GM21723 (cell line): ENCODE measurements around the gene NFKBIE.

ENCODE experiments used
- ATAC-seq: cut with Tn5 transposase; IDR thresholded peaks from one replicate; pipeline ENCODE4 v1.9.1; 2021; ENCODE audit warnings: mild to moderate bottlenecking, moderate library complexity; ENCODE audit not compliant: unreplicated experiment

The NFKBIE gene

DNA sequence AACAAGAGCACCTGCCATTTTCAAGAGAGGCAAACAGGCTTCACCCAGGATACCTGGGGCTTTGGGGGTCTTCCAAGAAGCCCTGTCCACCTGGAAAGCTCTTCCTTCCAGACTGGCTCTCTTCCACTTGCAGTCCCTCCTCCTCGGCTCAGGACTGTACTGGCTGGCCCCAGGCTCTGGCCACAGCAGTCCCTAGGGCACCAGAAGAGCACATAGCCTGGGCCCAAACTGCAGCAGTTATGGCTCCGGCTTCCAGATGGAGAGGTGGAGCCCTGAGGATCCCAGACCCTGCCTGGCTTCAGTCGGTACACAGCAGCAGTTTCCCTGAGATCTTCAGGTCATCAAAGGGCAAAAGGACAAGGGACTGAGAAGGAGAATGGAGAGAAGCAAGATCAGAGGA lies 6.4 kb downstream of the NFKBIE start:
- ATAC-seq = no peak

DNA sequence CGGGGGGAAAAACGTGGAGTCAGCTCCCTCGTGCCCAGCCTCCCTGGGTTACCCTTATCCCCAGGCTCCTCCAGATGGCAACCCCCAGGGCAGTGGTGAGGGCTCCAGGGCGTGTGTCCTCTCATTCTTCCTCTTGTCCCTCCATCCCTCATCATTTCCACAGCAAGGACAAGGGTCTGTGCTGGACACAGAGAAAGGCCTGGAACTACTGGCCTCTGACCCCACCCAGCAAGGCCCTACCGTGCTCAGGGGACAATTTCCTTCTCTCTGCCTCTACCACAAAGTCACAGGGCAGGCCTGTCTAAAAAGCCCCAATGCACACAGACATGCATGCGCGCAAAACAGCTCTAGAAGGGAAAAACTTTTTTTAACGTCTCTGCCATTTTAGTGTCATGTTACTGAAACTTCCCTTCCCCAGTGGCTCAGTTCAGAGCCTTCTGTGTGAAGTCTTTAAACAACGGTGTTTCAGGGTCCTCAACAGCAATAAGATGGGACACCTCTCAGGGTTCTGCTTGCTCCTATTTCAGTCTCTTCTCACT lies 7.0 kb downstream of the NFKBIE start:
- no peak for ATAC-seq

DNA sequence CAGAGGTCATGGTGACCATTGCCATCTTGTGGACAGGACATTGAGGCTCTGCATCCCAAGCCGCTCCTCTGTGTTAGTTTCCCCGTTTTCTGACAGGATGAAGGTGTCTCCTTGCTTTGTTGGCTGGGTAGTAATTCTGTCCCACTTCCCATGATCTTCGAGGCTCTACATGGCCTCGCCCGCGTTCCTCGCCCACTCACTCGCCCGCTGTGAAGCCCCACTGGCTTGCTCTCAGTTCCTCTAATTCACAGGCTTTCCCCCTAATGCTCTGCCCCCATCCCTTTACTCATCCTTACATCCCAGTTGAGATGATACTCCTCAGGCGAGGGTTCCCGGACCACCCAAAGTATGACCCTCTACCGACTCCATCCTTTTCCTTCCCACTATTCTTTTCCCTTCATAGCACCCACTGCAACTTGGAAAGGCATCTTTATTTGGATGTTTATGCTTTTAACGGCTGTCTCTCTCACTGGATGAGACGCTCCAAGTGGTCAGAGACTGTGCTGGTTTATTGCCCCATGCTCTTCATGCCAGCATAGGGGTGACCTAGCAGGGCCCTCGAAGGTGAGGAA lies 7.5 kb downstream of the NFKBIE start:
- peak; percentile 14 for ATAC-seq

DNA sequence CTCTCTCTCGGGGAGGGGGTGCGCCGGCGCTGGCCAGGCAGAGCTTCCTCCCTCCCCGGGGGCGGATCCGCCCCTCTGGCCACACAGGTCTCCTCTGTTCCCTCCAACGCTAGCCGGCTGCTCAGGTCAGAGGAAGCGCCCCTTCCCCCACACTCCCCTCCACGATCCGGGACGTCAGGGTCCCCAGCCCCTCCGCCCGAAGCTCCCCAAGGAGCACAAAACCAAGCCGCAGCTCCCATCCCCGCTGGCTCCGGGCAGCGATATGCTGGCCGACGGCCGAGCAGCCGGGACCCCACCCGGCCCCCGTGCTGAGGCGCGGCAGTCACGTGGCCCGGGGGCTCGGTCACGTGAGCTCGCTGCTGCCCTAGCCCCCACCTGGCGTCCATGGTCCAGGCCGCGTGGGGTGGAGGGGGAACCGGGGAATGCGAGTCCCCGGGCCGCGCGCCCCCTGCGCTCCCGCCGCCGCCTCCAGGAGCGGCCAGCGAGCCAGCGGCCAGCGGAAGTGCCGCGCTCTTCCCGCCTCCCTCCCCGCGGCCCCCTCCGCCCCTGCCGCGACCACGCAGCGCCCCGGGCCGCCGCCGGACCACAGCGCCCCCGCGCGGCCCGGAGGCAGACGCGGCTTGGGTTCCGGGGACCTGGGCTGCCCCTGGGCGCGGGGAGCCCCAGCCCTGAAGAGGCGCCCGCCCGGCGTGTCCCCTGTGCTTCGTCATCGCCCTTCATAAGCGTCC lies 8.2 kb downstream of the NFKBIE start, which contains the start of gene SLC35B2:
Gene SLC35B2, minus strand, starts transcription at position 504 of the 728 bp plus-strand sequence. Its CDS starts 118 bp downstream, at position 386.
- ATAC-seq = peak; percentile 54

DNA sequence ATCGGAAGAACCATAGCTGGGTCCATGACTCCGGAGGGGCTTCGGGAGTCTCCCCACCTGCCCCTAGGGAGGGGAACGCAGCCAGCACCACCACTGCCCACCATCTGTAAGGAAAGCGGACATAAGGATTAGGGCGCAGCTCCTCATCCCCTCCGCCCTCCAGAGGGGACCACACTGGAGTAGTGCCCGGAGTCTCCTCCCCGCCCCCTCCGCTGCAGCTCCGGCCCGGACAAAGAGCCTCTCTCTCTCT lies 8.7 kb downstream of the NFKBIE start:
- ATAC-seq = no peak

DNA sequence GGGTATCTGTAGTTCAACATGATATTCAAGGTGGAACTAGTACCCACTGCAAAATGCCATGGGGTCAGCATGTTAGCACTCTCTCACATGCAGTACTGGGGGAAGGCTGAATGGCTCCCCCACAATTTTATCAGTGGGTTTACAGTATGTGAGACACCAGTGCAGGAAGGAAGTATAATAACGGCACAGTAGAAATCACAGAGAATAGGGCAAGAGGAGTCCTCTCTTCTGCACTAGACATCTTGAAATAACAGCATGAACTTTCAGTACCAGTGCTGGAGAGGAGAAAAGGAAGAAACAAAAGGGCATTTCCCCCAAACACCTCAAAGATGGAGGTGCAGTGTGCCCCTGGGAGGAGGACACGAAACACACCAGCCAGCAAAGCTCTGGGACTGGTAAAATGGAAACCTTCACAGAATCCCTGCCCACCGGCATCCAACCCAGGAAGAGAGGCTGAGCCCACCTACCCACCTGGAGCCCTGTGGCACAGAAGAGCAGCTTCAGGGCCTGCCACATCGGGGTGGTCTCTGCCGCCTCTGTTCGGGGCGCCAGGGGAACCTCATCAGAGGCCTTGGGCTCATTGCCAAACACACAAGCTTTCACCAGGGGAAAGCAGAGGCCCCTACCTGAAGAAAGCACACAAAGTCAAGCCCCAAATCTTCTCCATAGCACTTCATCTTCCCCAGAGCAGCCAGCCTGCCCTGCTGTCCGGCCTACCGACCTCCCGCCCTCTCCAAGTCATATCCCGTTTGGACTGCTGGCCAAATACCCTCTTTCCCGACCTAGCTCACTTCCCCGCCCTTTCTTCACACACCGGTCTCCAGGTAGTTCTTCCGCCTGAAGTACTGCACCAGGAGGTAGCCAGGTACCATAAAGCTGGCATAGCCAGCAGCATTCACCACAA lies 9.2 kb downstream of the NFKBIE start:
- no peak for ATAC-seq

DNA sequence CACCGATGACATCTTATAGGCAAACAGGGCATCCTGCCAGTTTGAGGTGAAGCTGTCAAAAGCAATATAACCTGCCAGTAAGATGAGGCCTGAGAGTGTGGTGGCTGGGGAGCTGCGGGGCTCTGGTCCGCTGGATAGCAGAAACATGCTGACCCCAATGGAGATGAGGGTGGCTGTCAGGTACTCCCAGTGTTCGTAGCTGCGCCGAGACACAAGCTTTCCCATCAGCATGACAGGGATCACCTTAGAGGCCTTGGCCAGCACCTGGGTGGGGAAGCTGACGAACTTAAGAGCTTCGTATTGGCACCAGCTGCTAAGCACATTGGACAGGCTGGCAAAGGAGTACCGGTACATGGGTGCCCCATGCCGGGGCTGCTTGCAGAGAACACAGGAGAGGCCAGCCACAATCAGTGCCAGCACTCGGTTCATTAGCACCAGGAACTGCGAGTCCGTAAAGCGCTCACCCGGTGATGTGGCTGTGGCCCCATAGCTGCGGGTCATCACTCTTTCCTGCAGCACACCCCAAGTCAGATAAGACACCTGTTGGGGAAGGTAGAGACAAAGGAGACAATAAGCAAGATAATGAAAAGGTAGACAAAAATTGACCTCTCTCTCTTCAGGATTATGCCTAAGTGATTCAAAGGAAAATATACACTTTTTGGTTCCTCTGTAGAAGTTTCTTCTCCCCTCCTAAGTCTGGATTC lies 10.1 kb downstream of the NFKBIE start:
- no peak for ATAC-seq

DNA sequence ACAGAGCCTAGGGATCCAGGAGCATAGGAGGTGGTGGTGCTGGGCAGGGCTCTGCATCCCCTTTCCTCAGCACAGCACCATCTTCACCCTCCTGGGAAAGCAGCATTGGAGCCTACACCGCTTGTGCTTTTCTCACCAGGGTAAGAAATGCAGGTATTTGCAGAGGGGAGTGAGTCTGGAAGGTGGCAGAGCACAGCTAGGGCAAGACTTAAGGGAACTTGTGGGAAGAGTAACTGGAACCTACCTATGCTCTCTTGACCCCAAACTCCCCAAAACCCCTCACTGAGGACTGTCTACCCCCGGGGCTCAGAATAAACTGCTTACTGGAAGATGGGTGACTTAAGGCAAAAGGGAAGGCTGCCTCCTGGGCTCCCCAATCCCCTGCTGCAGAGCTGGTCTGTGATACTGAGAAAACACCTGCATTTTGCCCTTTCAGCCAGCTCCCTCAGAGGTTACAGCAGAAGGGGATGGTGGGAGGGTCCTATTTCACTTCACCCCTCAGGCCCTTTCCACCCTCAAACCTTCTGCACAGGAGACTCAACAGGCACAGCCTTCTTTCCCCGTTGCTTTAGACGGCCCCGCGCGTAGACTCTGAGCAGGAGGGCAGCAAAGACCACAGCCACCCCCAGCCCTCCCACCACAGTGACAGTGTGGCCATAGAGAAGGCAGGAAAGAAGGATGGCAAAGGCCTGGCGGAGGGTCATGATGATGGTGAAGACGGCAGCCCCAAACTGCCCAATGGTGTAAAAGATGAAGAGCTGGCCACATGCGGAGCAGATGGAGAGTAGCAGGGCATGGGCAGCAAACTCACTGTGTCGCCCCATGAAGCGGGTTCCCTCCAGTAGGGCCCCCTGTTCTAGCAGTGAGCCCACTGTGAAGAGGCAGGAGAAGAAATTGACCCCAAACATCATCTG lies 10.9 kb downstream of the NFKBIE start:
- no peak for ATAC-seq

DNA sequence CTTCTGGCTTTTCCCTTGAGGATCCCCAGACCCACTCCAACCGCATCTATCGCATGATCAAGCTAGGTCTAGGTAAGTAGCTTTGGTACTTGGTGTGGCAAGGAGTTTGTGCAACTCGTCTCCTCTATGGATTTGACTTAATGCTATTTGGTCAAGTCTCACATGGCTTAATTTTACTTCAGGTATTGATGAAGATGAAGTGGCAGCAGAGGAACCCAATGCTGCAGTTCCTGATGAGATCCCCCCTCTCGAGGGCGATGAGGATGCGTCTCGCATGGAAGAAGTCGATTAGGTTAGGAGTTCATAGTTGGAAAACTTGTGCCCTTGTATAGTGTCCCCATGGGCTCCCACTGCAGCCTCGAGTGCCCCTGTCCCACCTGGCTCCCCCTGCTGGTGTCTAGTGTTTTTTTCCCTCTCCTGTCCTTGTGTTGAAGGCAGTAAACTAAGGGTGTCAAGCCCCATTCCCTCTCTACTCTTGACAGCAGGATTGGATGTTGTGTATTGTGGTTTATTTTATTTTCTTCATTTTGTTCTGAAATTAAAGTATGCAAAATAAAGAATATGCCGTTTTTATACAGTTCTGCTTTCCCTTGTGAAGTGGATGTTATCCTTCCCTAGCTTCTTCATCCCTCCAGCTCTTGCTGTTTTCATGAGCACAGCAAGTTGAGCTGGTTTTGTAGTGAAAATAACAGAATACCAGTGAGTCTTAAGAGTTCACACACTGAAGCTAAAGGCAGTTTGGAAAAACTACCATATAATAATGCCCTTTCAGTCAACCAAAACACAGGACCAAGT lies 11.8 kb downstream of the NFKBIE start:
- ATAC-seq = no peak

DNA sequence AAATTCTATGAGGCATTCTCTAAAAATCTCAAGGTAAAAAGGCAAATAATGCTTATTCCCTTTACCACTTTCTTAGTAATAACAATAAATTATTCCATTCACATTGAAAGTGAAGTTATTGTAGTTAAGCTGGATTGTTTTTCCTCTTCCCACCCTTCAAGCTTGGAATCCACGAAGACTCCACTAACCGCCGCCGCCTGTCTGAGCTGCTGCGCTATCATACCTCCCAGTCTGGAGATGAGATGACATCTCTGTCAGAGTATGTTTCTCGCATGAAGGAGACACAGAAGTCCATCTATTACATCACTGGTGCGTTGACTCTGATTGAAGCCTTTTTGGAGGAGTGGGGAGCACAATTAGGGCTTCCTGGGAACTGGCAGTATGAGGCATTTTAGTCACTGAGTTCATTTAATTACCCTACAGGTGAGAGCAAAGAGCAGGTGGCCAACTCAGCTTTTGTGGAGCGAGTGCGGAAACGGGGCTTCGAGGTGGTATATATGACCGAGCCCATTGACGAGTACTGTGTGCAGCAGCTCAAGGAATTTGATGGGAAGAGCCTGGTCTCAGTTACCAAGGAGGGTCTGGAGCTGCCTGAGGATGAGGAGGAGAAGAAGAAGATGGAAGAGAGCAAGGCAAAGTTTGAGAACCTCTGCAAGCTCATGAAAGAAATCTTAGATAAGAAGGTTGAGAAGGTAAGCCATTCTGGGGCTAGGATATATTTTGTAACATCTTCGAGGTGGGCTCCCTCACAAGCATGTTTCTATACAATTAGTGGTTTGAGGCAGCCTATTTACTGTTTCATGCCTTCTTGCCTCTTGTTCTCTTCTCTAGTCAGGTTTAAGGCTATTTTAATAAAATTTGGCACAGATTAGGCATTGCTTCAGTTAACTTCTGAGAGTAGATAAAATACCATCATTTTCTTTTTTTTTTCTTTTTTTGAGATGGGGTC lies 13.5 kb downstream of the NFKBIE start:
- no peak for ATAC-seq

DNA sequence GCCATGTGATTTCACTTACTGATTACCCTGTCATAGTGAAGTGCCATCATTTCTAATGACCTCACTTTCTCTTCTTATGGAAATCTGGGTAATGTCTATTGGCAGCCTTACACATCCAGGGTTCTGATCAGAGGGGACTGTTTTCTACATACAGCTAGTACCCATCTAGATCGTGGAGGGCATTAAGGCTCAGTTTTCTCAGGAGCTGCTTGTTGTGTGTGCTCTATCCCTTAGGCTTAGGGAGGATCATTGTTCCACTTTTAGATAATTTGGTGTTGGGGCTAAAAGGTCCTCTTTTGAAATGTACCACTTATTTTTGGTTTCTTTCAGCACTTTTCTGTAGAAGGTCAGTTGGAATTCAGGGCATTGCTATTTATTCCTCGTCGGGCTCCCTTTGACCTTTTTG lies 14.6 kb downstream of the NFKBIE start:
- ATAC-seq = no peak

DNA sequence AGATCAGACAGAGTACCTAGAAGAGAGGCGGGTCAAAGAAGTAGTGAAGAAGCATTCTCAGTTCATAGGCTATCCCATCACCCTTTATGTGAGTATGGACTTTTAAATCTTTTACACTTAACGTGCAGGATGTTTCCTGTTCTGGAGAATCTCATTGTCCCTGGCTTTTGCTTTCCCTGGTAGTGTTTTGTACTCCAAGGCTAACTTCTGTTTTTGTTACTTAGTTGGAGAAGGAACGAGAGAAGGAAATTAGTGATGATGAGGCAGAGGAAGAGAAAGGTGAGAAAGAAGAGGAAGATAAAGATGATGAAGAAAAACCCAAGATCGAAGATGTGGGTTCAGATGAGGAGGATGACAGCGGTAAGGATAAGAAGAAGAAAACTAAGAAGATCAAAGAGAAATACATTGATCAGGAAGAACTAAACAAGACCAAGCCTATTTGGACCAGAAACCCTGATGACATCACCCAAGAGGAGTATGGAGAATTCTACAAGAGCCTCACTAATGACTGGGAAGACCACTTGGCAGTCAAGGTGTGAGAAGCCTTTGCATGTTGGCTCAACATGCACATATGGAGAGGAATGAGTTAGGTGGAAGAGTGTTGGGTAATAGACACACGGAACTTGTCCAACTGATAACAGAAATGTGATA lies 15.2 kb downstream of the NFKBIE start:
- no peak for ATAC-seq

DNA sequence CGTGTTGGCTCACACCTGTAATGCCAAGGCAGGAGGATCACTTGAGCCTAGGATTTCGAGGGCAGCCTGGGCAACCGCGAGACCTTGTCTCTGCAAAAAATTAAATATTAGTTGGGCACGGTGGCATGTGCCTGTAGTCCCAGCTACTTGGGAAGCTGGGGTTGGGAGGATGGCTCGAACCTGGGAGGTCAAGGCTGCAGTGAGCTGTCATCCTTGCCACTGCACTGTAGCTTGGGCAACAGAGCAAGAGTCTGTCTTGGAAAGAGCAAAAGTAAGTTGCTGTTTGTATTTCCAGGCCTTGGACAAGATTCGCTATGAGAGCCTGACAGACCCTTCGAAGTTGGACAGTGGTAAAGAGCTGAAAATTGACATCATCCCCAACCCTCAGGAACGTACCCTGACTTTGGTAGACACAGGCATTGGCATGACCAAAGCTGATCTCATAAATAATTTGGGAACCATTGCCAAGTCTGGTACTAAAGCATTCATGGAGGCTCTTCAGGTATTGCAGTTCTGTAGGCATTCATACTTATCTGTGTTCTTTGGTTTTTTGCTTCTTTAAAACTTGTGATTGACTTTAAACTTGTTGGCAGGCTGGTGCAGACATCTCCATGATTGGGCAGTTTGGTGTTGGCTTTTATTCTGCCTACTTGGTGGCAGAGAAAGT lies 16.1 kb downstream of the NFKBIE start:
- ATAC-seq = no peak

DNA sequence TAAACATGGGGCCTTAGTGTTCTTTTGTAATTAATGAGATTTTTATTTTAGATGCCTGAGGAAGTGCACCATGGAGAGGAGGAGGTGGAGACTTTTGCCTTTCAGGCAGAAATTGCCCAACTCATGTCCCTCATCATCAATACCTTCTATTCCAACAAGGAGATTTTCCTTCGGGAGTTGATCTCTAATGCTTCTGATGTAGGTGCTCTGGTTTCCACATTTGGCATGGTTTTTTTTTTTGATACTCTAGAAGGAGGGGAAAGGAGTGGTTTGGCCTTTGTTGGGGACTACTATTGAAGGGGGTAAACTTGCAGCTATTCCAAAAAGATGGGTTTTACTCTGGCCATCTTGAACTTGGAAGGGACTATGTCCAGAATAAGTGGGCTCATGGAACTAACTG lies 16.8 kb downstream of the NFKBIE start:
- no peak for ATAC-seq

DNA sequence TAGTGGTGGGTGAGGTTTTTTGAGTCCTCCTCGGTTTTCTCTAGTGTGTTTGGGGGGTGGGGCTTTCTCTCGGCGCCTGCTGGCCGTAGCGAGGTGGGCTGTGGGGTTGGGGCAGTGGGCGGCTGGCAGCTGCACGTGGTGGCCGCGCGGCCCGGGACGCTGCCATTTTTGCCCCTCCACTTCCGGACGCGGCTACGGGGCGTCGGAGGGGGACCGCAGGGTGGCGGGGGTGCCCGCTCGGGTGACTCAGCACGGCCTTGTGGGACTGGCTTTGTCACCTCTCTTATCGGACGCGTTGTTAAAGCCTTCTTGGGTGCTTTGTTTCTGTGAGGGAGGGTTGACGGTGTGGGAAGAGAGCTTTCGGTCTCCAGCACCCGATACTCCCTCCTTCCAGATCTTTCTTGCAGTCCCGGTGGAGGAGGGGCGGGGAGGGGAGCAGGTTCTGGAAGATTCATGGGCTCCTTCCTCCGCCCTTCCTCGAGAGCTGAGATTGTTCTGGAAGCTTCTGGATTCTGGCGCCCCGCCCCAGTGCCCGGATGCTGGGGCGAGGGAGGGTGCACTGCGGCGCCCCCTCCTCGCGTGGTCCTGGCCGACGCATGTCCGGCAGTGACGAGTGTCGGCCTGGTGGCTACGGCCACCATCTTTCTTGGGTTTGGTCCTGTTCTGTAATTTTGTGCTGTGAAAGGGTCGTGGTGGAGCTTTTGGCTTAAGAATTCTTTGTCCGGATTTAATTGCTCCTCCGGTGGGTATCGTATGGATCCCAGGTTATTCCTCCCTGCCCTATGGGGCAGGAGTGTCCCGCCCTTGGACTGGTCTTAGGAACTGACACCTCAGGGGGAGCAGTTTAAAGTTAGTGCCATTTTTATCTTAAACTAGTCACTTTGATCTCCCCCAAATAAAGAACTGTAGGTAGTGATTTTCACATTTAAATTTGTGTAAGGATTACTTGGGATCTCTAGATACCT lies 17.7 kb downstream of the NFKBIE start:
- ATAC-seq = peak; percentile 30
